ENCODE results near the gene ANXA2R.

ANXA2R gene

DNA sequence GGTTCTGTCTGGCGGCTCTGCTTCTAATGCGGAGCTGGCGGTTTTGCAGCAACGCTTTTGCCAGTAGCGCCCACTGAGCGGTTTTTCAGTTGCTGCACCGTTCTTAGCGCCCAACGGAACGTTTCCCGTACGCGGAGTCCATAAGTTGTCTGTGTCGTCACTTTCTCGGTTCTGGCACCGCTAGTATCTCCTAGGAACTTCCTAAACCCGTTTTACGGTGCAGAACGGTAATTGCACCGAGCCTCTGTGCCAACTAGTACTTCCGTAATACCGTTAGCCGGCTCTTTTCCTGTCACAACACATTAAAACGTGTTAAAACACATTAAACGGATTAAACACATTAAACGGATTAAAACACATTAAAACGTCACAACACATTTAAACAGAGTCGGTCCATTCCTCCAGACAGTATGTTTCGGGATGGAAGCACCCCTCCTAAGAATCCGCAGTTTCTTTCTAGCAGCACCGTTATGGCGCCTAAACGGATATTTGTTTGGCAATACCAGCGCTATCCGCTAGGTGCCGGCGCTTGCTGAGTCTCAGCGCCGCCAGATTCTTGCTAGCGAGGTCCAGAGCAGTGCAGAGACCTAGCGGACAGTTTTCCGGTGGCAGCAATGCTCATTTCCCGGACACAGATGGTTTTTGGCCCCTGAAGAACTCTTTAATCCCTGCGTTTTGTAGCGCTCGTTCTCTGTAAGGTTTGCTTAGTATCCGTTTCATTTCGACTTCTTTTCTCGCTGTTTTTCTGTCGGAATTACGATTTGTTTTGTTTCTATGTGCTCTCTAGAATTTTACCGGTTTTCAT is 45.4 kb downstream of the ANXA2R start:
- DNase-seq = no peak

DNA sequence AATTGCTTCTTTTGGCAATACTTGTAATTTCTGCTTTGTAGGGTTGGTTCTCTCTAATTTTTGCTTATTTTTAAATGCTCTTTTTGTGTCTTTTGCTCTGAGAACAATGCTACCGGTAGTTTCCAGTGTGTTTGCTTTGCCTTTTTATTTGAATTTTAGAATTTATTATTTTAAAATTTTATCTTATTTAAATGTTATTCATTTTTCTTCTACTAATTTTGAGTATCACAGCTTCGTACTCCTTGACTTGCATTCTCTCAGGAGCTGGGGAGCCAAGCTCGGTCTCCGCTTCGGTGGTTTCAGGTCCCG is 45.9 kb downstream of the ANXA2R start:
- DNase-seq = no peak

DNA sequence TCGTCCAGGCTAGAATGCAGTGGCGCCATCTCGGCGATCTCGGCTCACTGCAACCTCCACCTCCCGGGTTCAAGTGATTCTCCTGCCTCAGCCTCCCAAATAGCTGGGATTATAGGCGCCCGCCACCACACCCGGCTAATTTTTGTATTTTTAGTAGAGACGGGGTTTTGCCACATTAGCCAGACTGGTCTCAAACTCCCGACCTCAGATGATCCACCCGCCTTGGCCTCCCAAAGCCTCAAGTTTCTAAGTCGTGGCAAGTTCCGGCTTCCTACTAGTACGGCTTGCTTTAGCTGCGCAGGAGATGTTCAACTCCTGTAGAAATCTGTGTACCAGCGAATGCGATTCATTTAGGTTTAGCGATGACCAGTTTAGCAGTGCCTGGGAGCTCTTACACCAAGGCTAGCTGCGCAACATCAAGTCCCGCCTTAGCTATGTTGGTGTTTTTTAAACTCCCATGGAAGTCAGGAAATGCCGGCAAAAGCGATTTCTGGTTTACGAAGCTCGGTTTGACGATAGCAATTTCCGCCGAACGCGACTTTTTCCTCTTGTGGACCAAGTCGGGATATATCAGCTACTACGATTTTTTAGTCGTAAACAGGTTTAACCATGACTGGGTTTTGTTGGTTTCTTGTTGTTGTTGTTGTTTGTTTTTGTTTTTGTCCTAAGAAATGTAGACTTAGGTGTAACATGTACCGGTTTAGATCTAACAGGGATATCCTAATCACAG is 46.4 kb downstream of the ANXA2R start:
- no peak for DNase-seq

- peak; percentile 62 for DNase-seq
Measured at GRCh38 chr5:42992088-42992879, 47.8 kb downstream of the ANXA2R start.

GRCh38 chr5:42991404-42992087 is 48.6 kb downstream of the ANXA2R start:
- no peak for DNase-seq

GRCh38 chr5:42990892-42991291 is 49.2 kb downstream of the ANXA2R start:
- DNase-seq = no peak

Data from NCI-H2171 (cell line).